SW 1271 (cell line): ENCODE data around the gene ZNF738.

Experiments used
- DNase-seq, 2 experiments: peaks; one replicate each; lab custom pipeline; 2025; lab: John Stamatoyannopoulos, UW

ZNF738 gene

GRCh38 chr19:21423057-21424041, 64.5 kb downstream of the ZNF738 start:
- DNase-seq, result no peak
